ENCODE results near the gene DLK2.

GRCh38 chr6:43481591-43482236 is 26.4 kb upstream of the DLK2 start:
- TF ChIP-seq CTCF (IDR thresholded peaks at IDR 0.05; ENCODE audit: low read length) (no peak), EZH2 (optimal IDR thresholded peaks at IDR 0.05; ENCODE audit: low read depth, low read length) (no peak), EZH2phosphoT487 (IDR thresholded peaks at IDR 0.05; ENCODE audit: low read length) (no peak)
